Ishikawa (cell line): ENCODE measurements around the gene DPH1.

Experiments used
- CEBPB ChIP-seq: IDR thresholded peaks from 2 replicates; pipeline ENCODE4 v1.6.1; 2012
- CREB1 ChIP-seq: IDR thresholded peaks from 2 replicates; pipeline ENCODE4 v1.6.1; 2012; ENCODE audit warnings: low read depth
- EGR1 ChIP-seq: IDR thresholded peaks from 2 replicates; pipeline ENCODE4 v1.6.1; 2012
- EP300 ChIP-seq: IDR thresholded peaks from 2 replicates; pipeline ENCODE4 v1.6.1; 2012; ENCODE audit warnings: borderline replicate concordance
- FOXM1 ChIP-seq: IDR thresholded peaks from 2 replicates; pipeline ENCODE4 v1.6.1; 2012; ENCODE audit warnings: low read depth, borderline replicate concordance
- MAX ChIP-seq: IDR thresholded peaks from 2 replicates; pipeline ENCODE4 v1.6.1; 2012
- NFIC ChIP-seq: IDR thresholded peaks from 2 replicates; pipeline ENCODE4 v1.6.1; 2012
- RAD21 ChIP-seq: IDR thresholded peaks from 2 replicates; pipeline ENCODE4 v1.6.1; 2012; ENCODE audit warnings: low read depth
- TAF1 ChIP-seq: IDR thresholded peaks from 2 replicates; pipeline ENCODE4 v1.6.1; 2012; ENCODE audit warnings: low read depth, mild to moderate bottlenecking
- TCF12 ChIP-seq: IDR thresholded peaks from 2 replicates; pipeline ENCODE4 v1.6.1; 2012; ENCODE audit warnings: low read depth
- TEAD4 ChIP-seq: IDR thresholded peaks from 2 replicates; pipeline ENCODE4 v1.6.1; 2012
- USF1 ChIP-seq: IDR thresholded peaks from 2 replicates; pipeline ENCODE4 v1.6.1; 2012
- YY1 ChIP-seq: IDR thresholded peaks from 2 replicates; pipeline ENCODE4 v1.6.1; 2012; ENCODE audit warnings: low read depth
- ZBTB7A ChIP-seq: IDR thresholded peaks from 2 replicates; pipeline ENCODE4 v1.6.1; 2012; ENCODE audit warnings: low read depth
- TF ChIP-seq, protein P1 (sequence below): IDR thresholded peaks from 2 replicates; pipeline ENCODE4 v1.6.1; 2012; ENCODE audit warnings: low read depth, mild to moderate bottlenecking

The DPH1 gene

GRCh38 chr17:2028234-2028614 is 1.7 kb upstream of the DPH1 start:
- TF ChIP-seq ZBTB7A (no peak), YY1 (no peak), CEBPB (no peak), USF1 (no peak), CREB1 (no peak), TCF12 (no peak), FOXM1 (no peak), MAX (no peak), TEAD4 (no peak), EGR1 (no peak), RAD21 (no peak), EP300 (no peak), TAF1 (no peak), NFIC (no peak)
- TF ChIP-seq, protein P1, sequence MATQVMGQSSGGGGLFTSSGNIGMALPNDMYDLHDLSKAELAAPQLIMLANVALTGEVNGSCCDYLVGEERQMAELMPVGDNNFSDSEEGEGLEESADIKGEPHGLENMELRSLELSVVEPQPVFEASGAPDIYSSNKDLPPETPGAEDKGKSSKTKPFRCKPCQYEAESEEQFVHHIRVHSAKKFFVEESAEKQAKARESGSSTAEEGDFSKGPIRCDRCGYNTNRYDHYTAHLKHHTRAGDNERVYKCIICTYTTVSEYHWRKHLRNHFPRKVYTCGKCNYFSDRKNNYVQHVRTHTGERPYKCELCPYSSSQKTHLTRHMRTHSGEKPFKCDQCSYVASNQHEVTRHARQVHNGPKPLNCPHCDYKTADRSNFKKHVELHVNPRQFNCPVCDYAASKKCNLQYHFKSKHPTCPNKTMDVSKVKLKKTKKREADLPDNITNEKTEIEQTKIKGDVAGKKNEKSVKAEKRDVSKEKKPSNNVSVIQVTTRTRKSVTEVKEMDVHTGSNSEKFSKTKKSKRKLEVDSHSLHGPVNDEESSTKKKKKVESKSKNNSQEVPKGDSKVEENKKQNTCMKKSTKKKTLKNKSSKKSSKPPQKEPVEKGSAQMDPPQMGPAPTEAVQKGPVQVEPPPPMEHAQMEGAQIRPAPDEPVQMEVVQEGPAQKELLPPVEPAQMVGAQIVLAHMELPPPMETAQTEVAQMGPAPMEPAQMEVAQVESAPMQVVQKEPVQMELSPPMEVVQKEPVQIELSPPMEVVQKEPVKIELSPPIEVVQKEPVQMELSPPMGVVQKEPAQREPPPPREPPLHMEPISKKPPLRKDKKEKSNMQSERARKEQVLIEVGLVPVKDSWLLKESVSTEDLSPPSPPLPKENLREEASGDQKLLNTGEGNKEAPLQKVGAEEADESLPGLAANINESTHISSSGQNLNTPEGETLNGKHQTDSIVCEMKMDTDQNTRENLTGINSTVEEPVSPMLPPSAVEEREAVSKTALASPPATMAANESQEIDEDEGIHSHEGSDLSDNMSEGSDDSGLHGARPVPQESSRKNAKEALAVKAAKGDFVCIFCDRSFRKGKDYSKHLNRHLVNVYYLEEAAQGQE: no peak

- TF ChIP-seq TEAD4 (no peak), USF1 (no peak), EP300 (no peak), NFIC (no peak)
Measured at GRCh38 chr17:2028737-2029136, 1.2 kb upstream of the DPH1 start.

DNA sequence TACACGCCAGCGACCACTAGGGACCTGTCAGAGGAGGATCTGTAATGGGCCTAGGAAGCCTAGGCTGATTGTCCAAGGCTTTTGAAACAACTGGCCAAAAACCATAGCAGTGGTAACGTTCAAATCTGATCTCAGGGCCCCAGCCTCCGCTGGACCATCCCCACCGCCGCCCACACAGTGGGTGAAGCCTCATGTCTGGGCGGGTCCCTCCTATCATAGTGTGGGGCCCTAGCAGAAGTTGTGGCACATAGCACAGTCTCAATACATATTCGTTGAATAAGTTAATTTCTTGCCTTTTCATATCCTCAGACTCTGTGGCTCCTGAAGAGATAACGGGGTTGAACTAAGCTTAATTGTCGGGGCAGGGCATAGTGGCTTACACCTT is 818 bp downstream of the DPH1 start:
- TF ChIP-seq FOXM1: no peak
- no peak for TF ChIP-seq TEAD4
- 0 out of 2 replicates have a peak, but pooled peaks have one; percentile 30 for TF ChIP-seq EGR1
- no peak for TF ChIP-seq EP300
- TF ChIP-seq TAF1: no peak
- no peak for TF ChIP-seq USF1
- peak; percentile 79 for TF ChIP-seq RAD21
- no peak for TF ChIP-seq CREB1

GRCh38 chr17:2033153-2033552 is 3.2 kb downstream of the DPH1 start:
- TF ChIP-seq EGR1 (no peak), FOXM1 (no peak)

DNA sequence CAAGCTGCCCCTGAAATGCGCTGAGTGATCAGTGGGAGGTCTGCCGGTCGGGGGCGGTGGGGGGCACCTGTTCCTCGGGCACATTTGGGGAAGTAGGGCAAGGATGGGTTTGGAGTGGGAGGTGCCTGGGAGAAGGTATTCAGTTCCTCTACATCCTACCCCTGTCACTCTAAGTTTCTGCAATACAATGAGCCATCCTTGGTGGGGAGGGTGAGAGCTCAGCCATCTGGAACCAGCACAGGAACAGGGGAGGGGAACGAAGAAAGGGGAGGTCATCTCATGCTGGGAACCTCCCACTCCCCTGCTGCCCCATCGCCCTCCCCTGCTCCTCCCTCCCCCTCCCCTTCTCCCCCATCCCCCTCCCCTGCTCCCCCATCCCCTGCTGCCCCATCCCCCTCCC is 4.2 kb downstream of the DPH1 start:
- TF ChIP-seq USF1 (no peak), TAF1 (no peak), CEBPB (no peak), FOXM1 (no peak), ZBTB7A (no peak), YY1 (no peak), EGR1 (no peak)
- TF ChIP-seq, protein P1: no peak

- TF ChIP-seq EGR1: no peak
- TF ChIP-seq FOXM1: no peak
- no peak for TF ChIP-seq USF1
- no peak for TF ChIP-seq YY1
- no peak for TF ChIP-seq EP300
- no peak for TF ChIP-seq NFIC
- TF ChIP-seq ZBTB7A: no peak
- no peak for TF ChIP-seq TCF12
- no peak for TF ChIP-seq TAF1
- TF ChIP-seq, protein P1: no peak
- no peak for TF ChIP-seq RAD21
- TF ChIP-seq CEBPB: no peak
- no peak for TF ChIP-seq CREB1
- no peak for TF ChIP-seq TEAD4
- TF ChIP-seq MAX: no peak
Measured at GRCh38 chr17:2034806-2035540, 5.0 kb downstream of the DPH1 start.
